ENCODE data around the gene TRAPPC2L.

Gene TRAPPC2L

DNA sequence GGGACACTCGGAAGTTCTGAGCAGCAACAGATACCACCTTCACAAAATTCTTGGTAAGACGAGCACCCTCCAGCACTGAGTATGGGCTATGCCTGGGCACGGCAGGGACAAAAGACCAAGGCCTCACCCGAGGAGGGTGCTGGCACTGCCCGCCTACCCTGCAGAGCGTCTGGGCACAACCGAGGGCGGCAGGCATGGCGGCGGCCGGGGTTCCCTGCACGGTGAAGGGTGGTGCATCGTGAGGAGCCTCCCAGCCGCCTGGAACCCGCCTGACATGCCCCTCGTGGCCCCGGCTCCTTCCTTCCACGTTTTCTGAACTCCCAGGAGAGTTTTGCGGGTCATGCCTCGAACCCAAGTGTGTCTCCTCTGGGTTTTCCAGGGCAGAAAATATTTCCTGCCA lies 19.1 kb upstream of the TRAPPC2L start:
- CTCF ChIA-PET, result no interaction called here
- TF ChIP-seq, protein P1, sequence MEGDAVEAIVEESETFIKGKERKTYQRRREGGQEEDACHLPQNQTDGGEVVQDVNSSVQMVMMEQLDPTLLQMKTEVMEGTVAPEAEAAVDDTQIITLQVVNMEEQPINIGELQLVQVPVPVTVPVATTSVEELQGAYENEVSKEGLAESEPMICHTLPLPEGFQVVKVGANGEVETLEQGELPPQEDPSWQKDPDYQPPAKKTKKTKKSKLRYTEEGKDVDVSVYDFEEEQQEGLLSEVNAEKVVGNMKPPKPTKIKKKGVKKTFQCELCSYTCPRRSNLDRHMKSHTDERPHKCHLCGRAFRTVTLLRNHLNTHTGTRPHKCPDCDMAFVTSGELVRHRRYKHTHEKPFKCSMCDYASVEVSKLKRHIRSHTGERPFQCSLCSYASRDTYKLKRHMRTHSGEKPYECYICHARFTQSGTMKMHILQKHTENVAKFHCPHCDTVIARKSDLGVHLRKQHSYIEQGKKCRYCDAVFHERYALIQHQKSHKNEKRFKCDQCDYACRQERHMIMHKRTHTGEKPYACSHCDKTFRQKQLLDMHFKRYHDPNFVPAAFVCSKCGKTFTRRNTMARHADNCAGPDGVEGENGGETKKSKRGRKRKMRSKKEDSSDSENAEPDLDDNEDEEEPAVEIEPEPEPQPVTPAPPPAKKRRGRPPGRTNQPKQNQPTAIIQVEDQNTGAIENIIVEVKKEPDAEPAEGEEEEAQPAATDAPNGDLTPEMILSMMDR (IDR thresholded peaks at IDR 0.05; ENCODE audit: control extremely low read depth, extremely low read depth, low read depth, missing control alignments), result no peak
- POLR2A ChIA-PET, result no interaction called here
- DNase-seq (ENCODE audit: extremely low spot score), result no peak

DNA sequence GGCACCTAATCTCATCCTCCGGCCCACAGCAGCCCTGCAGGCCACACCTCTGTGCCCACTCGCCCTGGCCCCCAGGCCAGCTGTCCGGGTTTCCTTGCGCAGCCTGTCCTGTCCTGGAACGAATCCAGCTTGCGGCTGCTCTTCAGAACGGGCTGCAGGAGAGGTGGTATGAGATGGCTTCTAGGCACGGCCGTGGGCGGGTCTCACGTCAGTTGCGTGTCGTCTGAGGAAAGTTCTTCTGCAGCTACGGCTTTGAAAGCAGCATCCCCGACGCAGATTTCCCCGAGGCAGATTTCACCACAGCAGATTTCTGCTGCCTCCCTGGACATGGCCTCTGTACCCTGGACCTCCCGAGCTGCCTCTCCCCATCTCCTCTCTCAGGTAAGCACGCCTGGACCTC lies 18.4 kb upstream of the TRAPPC2L start:
- ChIA-PET CTCF (interaction anchor here (1.1 to 2.0 kb wide), 2 partner anchors 13 to 26 kb away, joined by 3 to 8 read pairs; no protein-coding TSS in a partner anchor), POLR2A (no interaction called here)
- no peak for DNase-seq (ENCODE audit: extremely low spot score)
- TF ChIP-seq, protein P1 (IDR thresholded peaks at IDR 0.05; ENCODE audit: control extremely low read depth, extremely low read depth, low read depth, missing control alignments), result no peak

DNA sequence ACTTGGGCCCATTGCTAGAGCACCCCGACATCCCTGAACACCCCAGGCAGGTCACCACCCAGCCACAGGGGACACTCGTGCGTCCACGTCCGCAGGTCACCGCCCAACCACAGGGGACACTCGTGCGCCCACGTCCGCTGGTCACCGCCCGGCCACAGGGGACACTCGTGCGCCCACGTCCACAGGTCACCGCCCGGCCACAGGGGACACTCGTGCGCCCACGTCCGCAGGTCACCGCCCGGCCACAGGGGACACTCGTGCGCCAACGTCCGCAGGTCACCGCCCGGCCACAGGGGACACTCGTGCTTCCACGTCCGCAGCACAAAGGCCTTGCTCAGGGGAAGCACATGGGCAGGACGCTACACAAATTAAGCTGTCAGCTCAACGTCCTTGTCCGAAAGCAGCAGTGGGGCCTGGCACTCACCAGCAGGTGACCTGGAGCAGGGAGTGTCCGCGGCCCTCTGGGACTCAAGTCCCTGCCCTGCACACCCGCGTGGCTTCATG lies 17.8 kb upstream of the TRAPPC2L start:
- POLR2A ChIA-PET, result no interaction called here
- no peak for DNase-seq (ENCODE audit: extremely low spot score)
- TF ChIP-seq, protein P1 (IDR thresholded peaks at IDR 0.05; ENCODE audit: control extremely low read depth, extremely low read depth, low read depth, missing control alignments), result no peak
- CTCF ChIA-PET, result interaction anchor here (1.1 to 2.0 kb wide), 3 partner anchors 12 to 27 kb away, joined by 3 to 8 read pairs (median 5); no protein-coding TSS in a partner anchor

DNA sequence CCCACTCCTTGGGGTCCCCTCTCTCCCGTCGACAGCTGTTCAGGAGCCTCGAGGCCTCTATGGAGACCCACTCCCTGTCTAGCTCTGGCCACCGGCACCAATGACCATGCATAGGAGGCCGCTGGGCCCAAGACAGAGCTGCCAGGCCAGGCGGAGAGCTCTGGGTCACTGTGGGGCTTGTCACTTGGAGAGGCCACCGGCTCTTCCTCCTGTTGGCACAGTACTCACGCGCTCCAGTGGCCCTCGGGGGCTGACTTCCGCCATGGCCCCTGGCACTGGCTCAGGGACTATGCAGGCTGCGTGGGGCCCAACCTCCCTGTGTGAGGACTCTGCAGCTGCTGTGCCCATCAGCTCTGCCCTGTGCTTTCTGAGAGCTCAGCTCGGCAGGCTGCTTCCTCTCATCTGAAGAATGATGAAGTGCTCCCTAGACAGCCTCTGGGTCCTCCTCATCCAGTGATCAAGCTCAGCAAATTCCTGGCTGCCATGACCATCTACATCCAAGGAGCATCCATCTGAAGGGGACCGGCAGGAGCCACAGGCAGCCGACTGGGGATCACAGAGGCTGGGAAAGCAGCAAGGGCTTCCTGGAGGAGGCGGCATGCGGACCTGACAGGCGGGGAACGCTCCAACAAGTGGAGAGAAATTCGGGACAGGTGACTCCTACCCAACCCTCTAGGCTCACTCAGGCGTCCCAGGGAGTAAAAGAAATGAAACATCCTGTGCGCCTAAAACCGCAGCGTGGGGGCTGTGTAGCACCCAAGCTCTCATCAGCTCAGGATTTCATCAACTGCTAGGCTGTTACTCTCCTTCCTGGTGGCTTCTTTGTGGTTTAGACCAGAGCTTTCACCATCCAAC lies 17.0 kb upstream of the TRAPPC2L start:
- no peak for DNase-seq (ENCODE audit: extremely low spot score)
- TF ChIP-seq, protein P1 (IDR thresholded peaks at IDR 0.05; ENCODE audit: control extremely low read depth, extremely low read depth, low read depth, missing control alignments), result no peak
- ChIA-PET CTCF (interaction anchor here (1.1 to 2.0 kb wide), 4 partner anchors 11 to 103 kb away, joined by 3 to 8 read pairs (median 4); no protein-coding TSS in a partner anchor), POLR2A (no interaction called here)

- CTCF ChIA-PET, result interaction anchor here (0.8 to 2.0 kb wide), 4 partner anchors 10 to 326 kb away, joined by 3 to 8 read pairs (median 4); no protein-coding TSS in a partner anchor
- POLR2A ChIA-PET, result no interaction called here
Measured at GRCh38 chr16:88840600-88841215, 16.2 kb upstream of the TRAPPC2L start.

More at GRCh38 chr16:88840600-88841215, 16.2 kb upstream of the TRAPPC2L start:
- DNase-seq (ENCODE audit: extremely low spot score), result no peak
- TF ChIP-seq, protein P1 (IDR thresholded peaks at IDR 0.05; ENCODE audit: control extremely low read depth, extremely low read depth, low read depth, missing control alignments), result no peak

Data from GM10248 (cell line).